Measurements from ENCODE around the gene NDUFS3.
"Not testable (repeated sequence)": the region's sequence is repeated elsewhere in the genome, so short reads cannot be mapped to it uniquely, and the experiment has no call there.

Gene NDUFS3

DNA sequence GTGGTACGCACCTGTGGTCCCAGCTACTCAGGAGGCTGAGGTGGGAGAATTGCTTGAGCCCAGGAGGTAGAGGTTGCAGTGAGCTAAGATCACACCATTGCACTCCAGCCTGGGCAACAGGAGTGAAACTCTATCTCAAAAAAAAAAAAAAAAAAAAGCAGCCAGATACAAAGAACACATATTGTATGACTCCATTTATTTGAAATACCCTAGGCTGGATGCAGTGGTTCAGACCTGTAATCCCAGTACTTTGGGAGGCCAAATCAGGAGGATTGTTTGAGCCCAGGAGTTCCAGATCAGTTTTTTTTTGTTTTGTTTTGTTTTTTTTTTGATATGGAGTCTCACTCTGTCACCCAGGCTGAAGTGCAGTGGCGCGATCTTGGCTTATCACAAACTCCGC is 16.5 kb upstream of the NDUFS3 start:
- not testable (repeated sequence) for DNase-seq

DNA sequence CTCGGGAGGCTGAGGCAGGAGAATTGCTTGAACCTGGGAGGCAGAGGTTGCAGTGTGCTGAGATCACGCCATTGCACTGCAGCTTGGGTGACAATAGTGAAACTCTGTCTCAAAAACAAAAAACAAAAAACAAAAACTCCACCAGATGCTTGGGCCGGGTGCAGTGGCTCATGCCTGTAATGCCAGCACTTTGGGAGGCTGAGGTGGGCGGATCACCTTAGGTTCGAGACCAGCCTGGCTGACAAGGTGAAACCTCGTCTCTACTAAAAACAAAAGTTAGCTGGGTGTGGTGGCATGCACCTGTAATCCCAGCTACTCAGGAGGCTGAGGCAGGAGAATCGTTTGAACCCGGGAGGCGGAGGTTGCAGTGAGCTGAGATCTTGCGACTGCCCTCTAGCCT is 14.5 kb upstream of the NDUFS3 start:
- DNase-seq = not testable (repeated sequence)

DNA sequence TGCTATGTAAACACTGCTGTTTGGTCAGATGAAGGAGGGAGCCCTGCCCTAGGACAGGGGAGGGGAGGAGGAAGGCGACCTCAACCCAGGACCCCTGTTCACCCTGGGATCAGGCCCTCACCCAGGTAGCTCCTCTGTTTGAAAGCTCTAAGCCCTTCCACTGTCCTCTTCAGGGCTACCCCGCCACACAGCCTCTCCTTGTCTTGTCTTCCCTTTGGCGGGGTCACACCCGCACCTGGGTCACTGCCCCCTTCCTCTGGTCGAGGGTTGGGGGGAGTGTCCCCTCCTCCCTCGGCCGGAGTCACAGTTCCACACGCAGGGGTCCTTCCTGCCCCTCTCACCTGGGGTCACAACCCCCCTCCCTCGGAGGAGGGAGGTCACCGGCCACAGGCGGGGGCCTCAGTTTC is 13.9 kb upstream of the NDUFS3 start:
- no peak for DNase-seq

DNA sequence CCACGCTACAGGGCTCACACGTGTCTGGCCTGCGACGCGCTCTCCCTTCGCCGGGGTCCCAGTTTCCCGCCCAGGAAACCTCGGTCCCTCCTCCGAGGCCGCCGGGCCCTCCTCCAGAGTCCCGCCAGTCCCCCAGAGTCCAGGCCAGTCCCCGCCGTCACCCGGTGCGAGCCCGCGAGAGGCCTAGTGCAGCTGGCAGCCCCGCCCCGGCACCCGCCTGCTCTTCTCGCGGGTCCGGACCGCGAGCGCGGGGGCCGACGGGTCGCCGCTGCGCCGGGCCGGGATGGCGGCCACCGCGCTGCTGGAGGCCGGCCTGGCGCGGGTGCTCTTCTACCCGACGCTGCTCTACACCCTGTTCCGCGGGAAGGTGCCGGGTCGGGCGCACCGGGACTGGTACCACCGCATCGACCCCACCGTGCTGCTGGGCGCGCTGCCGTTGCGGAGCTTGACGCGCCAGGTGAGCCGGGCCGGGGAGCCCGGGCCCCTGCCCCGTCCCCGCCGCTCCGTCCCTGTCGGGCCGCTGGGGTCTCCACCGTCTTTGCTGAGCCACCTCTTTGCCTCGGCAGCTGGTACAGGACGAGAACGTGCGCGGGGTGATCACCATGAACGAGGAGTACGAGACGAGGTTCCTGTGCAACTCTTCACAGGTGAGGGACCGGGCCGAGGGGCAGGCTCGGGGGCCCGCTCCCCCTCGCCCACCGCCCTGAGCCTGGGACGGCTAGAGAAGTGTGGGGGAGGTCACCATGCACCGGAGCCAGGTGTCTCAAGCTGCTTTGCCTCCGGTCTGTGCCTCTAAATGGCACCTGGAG is 13.3 kb upstream of the NDUFS3 start, which contains the start of gene PTPMT1:
Gene PTPMT1, plus strand, starts transcription at position 260 of the 809 bp plus-strand sequence. Its CDS starts 24 bp downstream, at position 284.
- peak; percentile 59 to 71 for DNase-seq

DNA sequence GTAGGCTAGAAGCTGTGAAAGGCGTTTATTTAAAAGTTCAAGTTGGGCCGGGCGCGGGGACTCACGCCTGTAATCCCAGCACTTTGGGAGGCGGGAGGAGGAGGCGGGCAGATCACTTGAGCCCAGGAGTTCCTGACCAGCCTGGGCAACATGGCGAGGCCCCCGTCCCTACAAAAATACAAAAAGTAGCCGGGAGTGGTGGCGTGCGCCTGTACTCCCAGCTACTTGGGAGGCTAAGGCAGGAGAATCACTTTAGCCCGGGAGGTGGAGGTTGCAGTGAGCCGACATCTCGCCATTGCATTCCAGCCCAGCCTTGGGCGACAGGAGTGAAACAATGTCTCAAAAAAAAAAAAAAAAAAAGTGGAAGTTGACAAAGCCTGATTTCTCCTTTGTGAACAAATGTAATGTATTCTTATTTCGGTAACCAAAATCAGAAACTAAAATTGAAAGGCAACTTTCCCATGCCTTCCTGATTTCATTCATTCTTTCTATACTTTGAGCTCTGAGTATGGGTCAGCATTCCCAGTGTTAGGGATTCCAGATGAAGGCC is 12.7 kb upstream of the NDUFS3 start:
- DNase-seq = no peak

DNA sequence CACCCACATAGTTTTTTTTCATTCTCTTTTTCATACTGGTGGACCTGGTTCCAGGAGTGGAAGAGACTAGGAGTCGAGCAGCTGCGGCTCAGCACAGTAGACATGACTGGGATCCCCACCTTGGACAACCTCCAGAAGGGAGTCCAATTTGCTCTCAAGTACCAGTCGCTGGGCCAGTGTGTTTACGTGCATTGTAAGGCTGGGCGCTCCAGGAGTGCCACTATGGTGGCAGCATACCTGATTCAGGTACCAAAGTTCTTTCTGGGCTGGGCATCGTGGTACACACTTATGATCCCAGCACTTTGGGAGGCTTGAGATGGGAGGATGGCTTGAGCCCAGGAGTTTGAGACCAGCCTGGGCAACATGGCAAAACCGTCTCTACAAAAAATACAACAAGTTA is 9.2 kb upstream of the NDUFS3 start:
- DNase-seq = no peak

DNA sequence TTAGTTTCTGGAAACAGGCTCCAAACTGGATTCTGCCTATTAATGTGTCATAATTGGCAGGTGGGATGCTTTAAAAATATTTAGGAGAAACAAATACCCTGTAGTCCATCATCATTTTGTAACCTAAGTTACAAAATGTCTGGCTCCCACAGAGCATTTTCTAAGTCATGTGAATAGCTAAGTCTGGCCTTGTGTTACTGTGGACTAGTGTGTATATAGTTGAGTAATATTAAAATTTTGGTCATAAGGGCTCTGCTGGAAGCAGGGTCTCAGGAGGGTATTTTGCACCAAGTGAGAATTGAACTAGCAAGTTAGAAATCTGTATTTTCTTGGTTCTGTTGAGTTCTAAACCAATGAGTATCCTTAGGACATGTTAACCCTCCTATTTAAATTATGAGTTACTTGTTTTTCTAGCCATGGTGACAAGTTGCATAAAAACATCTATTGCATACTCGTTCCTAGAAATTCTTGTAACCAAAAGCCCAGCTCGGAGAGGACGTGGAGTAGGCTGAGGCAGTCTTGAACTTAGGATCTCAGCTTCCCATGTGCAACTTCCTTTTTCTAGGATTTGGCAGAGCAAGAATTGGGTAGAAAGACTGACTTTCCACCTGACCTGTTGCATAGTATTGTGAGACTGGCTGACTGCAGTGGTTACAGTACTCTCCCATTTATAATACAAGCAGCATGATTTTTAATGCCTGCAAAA is 8.1 kb upstream of the NDUFS3 start:
- DNase-seq = no peak

DNA sequence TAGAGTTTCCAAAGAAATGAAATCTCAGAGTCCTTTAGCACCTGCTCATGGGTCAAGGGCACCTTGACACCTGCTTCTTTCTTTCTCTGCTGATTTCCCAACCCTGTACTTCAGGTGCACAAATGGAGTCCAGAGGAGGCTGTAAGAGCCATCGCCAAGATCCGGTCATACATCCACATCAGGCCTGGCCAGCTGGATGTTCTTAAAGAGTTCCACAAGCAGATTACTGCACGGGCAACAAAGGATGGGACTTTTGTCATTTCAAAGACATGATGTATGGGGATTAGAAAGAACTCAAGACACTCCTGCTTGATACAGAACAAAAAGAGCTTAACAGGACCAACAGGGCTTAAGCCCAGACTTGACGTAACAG is 7.5 kb upstream of the NDUFS3 start:
- DNase-seq = no peak

DNA sequence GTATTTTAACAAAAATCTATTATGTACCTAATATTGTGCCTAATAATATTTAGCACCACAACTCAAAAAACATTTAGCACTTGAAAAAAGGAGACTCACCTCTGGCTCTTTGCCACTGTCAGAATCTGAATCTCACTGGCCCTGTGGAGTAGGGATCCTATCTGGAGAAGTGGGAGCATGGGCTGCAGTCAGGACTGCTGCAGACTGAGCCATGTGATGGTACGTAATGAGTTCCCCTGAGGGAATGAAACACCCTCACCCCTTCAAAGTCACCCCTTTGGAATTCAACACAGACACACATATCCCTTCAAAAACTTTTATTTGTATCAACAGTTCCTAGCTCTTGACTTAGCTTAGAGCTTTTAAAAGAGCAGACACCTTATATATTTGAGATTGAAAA is 7.0 kb upstream of the NDUFS3 start:
- DNase-seq = no peak

DNA sequence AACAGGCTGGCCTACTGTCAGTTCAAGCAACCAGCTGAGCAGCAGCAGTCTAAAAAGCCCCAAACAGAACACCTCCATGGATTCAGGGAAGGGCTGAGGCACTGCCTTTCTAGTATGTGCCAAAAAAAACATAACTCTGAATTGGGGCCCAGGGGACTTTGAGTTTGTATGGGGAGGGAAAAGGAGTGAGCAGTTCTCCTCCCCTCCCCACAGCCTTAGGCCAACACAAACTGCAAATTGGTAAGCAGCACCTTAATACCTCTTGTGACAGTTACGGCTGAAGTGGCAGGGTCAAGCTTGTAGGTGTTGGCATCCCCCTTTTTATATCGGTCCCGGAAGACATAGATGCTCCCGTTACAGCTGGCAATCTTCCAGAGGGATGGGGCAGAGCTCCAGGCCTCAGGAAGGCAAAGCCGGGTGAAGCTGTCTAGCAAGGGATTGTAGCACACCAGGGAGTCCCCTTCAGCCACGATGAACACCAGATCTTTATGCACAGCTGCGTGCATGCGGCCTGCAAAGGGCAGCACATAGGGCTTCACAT is 6.1 kb upstream of the NDUFS3 start:
- no peak for DNase-seq

DNA sequence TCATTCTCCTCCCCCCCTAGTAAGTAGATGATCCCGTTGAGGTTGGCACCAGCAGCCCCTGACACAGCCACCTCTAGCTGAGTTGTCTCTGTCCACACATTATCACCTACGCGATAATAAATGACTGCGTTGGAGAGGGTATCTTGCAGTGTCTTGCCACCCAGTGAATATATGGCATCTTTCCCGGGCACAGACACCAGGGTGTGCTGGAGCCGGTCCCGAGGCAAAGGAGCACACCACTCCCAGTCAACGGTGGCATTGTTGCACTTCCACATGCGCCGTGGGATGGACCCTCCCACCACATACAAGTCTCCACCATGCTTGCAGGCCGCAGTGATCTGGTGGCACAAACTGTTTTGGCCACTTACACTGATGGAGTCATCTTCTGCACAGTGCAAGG is 5.6 kb upstream of the NDUFS3 start:
- DNase-seq = no peak

DNA sequence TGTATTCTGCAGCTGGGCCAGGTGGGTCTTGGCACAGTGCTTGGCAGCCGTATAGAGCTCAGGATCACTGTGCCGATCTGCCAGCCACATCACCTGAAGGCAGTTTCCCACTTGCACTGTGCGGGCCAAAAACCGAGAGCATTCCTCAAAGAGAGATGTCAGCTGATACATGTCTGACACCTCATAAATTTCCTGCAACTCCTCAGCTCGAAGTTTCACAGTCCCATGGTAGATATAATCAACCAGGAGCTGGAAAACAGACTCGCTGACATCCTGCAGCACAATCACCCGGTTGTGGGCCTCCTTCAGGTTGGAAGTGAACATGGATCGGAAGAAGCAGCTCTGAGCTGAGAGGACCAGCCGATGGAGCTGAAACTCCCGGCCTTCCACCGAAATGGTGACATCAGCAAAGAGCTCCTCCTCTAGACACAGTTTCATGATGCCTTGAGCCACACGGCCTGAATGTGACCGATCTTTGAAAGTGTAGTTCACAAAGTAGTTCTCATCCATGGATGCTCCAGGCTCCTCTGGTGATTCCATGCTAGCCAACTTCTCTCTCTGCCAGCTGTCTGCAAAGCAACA is 1.3 kb upstream of the NDUFS3 start:
- no peak for DNase-seq

DNA sequence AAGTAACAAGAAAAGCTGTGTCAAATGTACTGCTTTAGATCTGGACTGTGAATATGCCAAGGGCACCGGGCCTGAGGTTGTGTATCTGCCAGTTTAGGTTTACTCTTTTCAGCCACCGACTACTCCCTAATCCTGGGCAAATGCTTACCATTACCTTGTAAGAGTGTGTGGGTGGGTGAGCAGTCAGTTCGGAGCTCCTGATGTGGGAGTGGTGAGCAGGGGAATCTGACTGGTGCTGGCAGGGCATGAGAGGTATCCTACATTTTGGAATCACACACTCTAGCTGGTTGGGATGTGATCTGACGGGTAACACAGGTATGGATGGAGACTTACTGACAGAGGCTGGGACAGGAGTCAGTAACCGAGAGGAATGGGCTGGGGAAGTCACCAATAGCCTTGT is 5.0 kb downstream of the NDUFS3 start:
- DNase-seq = no peak

DNA sequence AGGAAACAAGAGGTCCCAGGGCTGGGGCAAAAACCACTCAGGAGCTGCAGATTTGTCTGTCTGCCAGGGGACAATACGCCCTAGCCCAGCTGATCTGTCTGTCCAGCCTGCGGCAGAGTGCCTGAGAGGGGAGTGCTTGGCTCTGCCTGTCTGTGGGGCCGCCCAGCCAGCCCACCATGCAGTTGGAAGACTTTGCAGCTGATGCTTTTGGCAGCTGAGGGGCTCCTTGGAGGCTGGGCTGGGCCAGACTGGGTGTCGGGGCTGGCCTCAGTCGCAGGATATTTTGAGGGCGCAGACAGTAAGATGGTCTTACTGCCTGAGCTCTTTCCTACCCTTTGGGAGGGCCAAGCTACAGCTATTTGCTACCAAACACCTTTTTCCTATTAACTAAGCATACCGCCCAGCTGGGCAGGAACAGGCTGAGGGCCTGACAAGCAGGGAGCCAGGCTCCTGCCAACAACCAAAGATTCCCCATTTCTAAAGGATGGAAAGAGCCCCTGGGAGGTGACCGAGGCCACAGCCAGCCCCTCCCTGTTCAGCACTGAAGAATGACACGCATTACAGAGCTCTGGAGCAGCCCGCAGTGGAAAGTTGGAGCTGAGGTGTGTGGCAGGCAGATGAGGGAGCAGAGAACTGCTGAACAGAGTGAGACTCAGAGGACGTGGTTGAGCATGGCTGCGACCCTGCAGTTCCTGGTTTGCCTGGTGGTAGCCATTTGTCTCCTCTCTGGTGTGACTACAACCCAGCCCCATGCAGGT is 7.4 kb downstream of the NDUFS3 start, which contains the start of gene FAM180B:
Gene FAM180B, plus strand, starts transcription at position 581 of the 758 bp plus-strand sequence. Its CDS starts 91 bp downstream, at position 672.
- no peak for DNase-seq

DNA sequence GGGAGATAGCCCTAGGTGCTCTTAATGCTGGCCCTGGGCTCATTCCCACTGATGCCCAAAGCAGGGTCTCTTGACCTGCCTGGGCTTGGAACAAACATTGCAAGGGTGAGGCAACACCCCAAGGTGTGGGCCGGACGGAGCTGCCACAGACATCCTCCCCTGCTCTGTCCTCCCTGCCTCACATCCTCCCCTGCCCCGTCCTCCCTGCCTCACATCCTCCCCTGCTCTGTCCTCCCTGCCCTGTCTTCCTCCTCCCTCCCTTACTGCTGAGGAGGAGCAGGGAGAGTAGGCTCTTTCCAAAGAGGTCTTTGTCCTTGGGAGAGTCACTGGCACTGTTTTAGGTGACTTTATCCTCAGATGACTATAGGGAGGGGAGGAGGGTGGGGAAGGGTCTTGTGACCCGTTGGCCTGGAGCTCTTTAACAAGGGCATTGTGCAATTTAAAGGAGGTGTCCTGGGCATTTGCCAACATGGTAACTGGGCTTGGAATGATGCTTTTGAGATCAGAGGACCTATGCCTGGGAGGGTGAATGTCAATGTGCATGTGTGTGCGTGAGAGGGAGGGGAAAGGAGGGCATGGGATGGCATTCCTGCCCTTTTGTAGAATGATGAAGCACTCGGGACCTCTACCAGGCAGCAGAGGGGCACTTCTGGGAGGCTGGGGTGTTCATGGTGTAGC is 8.3 kb downstream of the NDUFS3 start:
- DNase-seq = no peak

DNA sequence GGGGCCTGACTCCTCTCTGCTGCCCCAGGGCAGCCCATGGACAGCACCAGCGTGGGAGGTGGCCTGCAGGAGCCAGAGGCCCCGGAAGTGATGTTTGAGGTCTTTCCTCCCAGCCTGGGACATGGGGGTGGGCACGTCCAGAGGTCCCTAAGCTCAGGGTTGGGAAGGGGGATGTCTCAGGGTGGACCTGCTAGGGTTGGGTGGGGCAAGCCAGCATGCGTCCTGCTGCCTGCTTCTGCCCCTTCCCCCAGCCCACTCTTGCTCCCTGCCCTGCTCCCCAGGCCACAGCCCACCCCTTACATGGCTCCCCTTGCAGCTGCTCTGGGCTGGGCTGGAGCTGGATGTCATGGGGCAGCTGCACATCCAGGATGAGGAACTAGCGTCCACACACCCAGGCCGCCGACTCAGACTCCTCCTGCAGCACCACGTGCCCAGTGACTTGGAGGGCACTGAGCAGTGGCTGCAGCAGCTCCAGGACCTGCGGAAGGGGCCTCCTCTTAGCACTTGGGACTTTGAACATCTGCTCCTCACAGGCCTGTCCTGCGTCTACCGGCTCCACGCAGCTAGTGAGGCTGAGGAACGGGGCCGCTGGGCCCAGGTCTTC is 9.0 kb downstream of the NDUFS3 start:
- DNase-seq = peak in 1 of 2 donors; percentile 33

DNA sequence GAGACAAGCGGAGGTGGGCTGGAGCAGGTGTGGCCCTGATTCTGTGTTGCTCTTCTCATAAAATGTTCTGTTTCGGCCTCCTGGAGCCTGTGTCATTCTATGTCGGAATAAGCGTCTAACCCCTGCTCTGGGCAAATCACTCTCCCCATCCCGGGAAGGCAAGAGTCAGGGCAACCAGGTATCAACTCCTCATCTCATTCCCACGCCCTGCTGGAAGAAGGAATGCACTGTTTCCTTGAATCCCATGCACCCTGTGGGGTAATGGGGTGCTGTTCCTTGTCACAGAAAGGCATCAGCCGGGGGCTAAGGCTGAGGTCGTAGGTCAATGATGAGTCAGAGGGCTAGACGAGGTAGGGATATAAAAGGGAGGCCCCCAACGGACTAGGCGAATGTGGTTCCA is 10.2 kb downstream of the NDUFS3 start:
- no peak for DNase-seq

DNA sequence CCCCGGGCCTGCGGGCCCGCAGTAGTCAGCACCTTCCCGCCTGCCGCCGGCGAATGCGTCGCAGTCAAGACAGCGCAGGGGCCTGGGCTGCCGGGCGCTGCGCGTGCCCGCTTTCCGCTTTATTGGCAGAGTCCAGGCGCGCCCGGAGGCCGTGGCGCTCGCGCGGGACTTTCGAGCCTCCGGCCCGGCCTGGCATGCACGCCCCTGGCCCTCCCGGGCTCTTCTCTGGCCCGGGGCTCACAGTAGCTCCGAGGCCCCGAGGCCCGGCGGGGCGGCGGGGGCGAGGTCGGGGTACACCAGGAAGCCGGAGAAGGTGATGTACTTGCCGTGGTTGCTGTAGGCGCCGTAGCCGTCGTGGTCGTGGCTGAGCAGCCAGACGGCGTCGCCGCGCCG is 10.7 kb downstream of the NDUFS3 start:
- DNase-seq = no peak

DNA sequence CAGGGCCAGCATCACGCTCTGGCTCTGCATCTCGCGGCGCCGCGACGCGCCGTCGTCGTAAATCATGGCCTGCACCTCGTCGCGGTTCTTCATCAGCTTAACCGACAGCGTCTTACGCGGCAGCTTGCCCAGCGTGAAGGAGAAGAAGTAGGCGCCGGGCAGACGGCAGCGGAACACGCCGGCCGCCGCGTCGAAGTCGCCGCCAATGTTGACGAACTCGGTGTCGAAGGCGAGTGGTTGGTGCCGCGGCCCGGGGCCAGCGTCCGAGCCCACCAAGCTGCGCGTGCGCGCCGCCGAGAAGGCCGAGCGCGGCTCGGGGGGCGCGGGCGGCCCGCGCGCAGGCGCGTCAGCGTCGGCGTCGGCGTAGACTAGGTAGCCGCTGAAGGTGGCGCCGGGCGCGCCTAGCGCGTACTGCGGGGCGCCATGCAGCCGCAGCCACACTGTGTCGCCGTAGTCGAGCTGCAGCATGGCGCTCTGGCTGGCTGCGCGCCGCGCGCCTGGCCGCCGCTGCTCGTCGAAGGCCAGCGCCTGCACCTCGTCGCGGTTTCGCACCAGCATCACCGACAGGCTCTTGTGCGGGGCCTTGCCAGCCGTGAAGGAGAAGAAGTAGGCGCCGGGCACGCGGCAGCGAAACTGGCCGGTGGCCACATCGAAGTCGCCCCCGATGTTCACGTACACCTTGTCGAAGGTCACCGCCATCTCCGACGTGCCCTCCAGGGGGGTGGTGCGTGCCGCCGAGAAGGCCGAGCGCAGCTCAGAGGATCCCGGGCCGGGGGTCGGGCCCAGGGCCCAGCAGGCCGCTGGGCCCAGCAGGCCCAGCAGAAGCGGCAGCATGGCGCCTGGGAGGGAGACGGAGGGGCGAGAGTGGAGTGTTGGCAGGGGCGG is 11.3 kb downstream of the NDUFS3 start:
- no peak for DNase-seq

DNA sequence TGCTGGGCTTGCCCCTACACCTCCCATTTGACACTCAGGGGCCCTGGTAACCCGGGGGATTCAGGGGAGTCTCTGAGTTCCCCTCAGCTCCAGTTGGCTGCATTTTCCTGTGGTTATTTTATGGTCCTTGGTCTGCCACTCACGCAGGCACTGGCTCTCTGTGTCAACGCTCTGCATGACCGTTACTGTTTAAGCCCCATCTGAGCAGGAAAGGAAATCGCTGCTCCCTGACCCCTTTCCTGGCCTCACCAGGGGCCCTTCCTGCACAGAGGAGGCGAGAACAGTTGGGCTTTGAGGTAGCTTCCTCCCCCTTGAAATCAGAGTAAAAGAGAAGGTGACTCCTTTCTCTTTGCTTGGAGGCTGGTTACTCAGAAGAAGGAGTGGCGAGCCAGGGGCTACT is 12.9 kb downstream of the NDUFS3 start:
- DNase-seq = no peak

All from CD4-positive, alpha-beta T cell treated with Interferon alpha-2 for 1 hour (primary cell).